ENCODE results near the gene LSS.

Gene LSS

GRCh38 chr21:46218906-46219590, 9.5 kb downstream of the LSS start:
- DNase-seq (ENCODE audit: low spot score): no peak

- no peak for DNase-seq (ENCODE audit: low spot score)
These were observed 10.9 kb downstream of the LSS start for GRCh38 chr21:46217511-46218196.

GRCh38 chr21:46216132-46216747, 12.3 kb downstream of the LSS start:
- no peak for DNase-seq (ENCODE audit: low spot score)

- no peak for DNase-seq (ENCODE audit: low spot score)
These were observed 13.0 kb downstream of the LSS start for GRCh38 chr21:46215436-46216131.

- no peak for DNase-seq (ENCODE audit: low spot score)
These were observed 13.9 kb downstream of the LSS start for GRCh38 chr21:46214478-46215340.

GRCh38 chr21:46213620-46214286, 14.8 kb downstream of the LSS start:
- DNase-seq (ENCODE audit: low spot score): no peak

GRCh38 chr21:46212721-46213484, 15.7 kb downstream of the LSS start:
- no peak for DNase-seq (ENCODE audit: low spot score)

GRCh38 chr21:46211786-46212720, 16.5 kb downstream of the LSS start:
- DNase-seq (ENCODE audit: low spot score): no peak

GRCh38 chr21:46211376-46211775, 17.2 kb downstream of the LSS start:
- no peak for DNase-seq (ENCODE audit: low spot score)

- no peak for DNase-seq (ENCODE audit: low spot score)
These were observed 18.0 kb downstream of the LSS start for GRCh38 chr21:46210378-46211136.

- no peak for DNase-seq (ENCODE audit: low spot score)
These were observed 19.5 kb downstream of the LSS start for GRCh38 chr21:46208761-46209721.

- no peak for DNase-seq (ENCODE audit: low spot score)
These were observed 20.5 kb downstream of the LSS start for GRCh38 chr21:46207920-46208591.

GRCh38 chr21:46207006-46207919, 21.3 kb downstream of the LSS start:
- no peak for DNase-seq (ENCODE audit: low spot score)

GRCh38 chr21:46206163-46207005, 22.2 kb downstream of the LSS start:
- no peak for DNase-seq (ENCODE audit: low spot score)

- DNase-seq (ENCODE audit: low spot score): no peak
These were observed 22.8 kb downstream of the LSS start for GRCh38 chr21:46205766-46206162.

Data from kidney tubule cell (primary cell).